ENCODE results near the gene EIF4G3.
A peak's percentile ranks its signal among the peaks of the same experiment; 100 is the strongest.
"Not testable (repeated sequence)": the region's sequence is repeated elsewhere in the genome, so short reads cannot be mapped to it uniquely, and the experiment has no call there.

Gene EIF4G3

GRCh38 chr1:20928146-20928545 is 248.6 kb downstream of the EIF4G3 start:
- DNase-seq (ENCODE audit: low read depth, low spot score), result no peak
- in situ Hi-C loops (cut with HindIII; ENCODE audit: low sequenced_read_pairs), result no loop called here
- H3K4me3 ChIP-seq (ENCODE audit: low read depth, low read length), result no peak overlapping the region
- TF ChIP-seq, protein P1, sequence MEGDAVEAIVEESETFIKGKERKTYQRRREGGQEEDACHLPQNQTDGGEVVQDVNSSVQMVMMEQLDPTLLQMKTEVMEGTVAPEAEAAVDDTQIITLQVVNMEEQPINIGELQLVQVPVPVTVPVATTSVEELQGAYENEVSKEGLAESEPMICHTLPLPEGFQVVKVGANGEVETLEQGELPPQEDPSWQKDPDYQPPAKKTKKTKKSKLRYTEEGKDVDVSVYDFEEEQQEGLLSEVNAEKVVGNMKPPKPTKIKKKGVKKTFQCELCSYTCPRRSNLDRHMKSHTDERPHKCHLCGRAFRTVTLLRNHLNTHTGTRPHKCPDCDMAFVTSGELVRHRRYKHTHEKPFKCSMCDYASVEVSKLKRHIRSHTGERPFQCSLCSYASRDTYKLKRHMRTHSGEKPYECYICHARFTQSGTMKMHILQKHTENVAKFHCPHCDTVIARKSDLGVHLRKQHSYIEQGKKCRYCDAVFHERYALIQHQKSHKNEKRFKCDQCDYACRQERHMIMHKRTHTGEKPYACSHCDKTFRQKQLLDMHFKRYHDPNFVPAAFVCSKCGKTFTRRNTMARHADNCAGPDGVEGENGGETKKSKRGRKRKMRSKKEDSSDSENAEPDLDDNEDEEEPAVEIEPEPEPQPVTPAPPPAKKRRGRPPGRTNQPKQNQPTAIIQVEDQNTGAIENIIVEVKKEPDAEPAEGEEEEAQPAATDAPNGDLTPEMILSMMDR (IDR thresholded peaks at IDR 0.05; ENCODE audit: low read depth, low read length), result no peak

GRCh38 chr1:20921285-20921684 is 255.4 kb downstream of the EIF4G3 start:
- TF ChIP-seq, protein P1 (IDR thresholded peaks at IDR 0.05; ENCODE audit: low read depth, low read length), result no peak
- in situ Hi-C loops (cut with HindIII; ENCODE audit: low sequenced_read_pairs), result no loop called here
- DNase-seq (ENCODE audit: low read depth, low spot score), result no peak

DNA sequence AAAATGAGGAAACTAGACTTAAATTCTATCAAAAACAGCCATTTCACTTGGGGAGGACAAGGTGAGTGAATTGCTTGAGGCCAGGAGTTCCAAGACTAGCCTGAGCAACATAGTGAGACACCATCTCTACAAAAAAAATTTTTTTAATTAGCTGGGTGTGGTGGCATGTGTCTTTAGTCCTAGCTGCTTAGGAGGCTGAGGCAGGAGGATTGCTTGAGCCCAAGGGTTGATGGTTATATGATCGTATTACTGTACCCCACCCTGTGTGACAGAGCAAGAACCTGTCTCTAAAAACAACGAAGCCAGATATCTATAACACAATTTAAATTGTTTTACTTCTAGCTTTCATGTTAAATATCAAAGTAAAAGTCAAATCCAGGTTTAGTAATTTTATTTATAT is 263.5 kb downstream of the EIF4G3 start:
- TF ChIP-seq, protein P1 (IDR thresholded peaks at IDR 0.05; ENCODE audit: low read depth, low read length), result no peak
- in situ Hi-C loops (cut with HindIII; ENCODE audit: low sequenced_read_pairs), result no loop called here
- no peak for DNase-seq (ENCODE audit: low read depth, low spot score)
- no peak overlapping the region for H3K4me3 ChIP-seq (ENCODE audit: low read depth, low read length)

More at GRCh38 chr1:20921285-20921684, 255.4 kb downstream of the EIF4G3 start:
- H3K4me3 ChIP-seq (ENCODE audit: low read depth, low read length), result no peak overlapping the region

DNA sequence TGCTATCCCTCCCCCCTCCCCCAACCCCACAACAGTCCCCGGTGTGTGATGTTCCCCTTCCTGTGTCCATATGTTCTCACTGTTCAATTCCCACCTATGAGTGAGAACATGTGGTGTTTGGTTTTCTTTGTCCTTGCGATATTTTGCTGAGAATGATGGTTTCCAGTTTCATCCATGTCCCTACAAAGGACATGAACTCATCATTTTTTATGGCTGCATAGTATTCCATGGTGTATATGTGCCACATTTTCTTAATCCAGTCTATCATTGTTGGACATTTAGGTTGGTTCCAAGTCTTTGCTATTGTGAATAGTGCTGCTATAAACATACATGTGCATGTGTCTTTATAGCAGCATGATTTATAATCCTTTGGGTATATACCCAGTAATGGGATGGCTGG is 269.2 kb downstream of the EIF4G3 start:
- in situ Hi-C loops (cut with HindIII; ENCODE audit: low sequenced_read_pairs); H3K4me3 ChIP-seq (ENCODE audit: low read depth, low read length); DNase-seq (ENCODE audit: low read depth, low spot score): not testable (repeated sequence)

DNA sequence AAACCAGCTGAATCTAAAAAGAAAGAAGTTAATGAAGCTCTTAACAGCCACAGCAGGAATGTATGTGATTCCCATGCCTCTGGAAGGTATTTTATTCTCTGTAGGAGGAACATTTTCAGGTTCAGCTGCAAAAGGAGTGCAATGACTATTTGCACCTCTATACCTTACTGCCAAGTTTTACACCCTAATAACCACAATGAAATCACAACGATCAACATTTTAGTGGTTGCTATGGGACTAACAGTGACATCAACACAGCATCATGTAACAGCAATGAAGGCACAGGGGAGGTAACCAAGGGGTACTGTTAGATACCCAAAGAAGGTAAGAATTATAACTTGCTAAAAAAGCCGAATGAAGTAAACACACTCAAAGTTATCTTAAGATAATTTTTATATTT is 273.3 kb downstream of the EIF4G3 start:
- TF ChIP-seq, protein P1 (IDR thresholded peaks at IDR 0.05; ENCODE audit: low read depth, low read length), result no peak
- DNase-seq (ENCODE audit: low read depth, low spot score), result peak; percentile 53
- in situ Hi-C loops (cut with HindIII; ENCODE audit: low sequenced_read_pairs), result no loop called here

GRCh38 chr1:20900056-20900455 is 276.6 kb downstream of the EIF4G3 start:
- H3K4me3 ChIP-seq (ENCODE audit: low read depth, low read length), result no peak overlapping the region
- in situ Hi-C loops (cut with HindIII; ENCODE audit: low sequenced_read_pairs), result no loop called here
- TF ChIP-seq, protein P1 (IDR thresholded peaks at IDR 0.05; ENCODE audit: low read depth, low read length), result no peak
- no peak for DNase-seq (ENCODE audit: low read depth, low spot score)

More for the DNA sequence above, 273.3 kb downstream of the EIF4G3 start:
- no peak overlapping the region for H3K4me3 ChIP-seq (ENCODE audit: low read depth, low read length)

GRCh38 chr1:20899154-20899972 is 277.3 kb downstream of the EIF4G3 start:
- TF ChIP-seq, protein P1 (IDR thresholded peaks at IDR 0.05; ENCODE audit: low read depth, low read length), result no peak
- no peak for DNase-seq (ENCODE audit: low read depth, low spot score)
- in situ Hi-C loops (cut with HindIII; ENCODE audit: low sequenced_read_pairs), result no loop called here
- H3K4me3 ChIP-seq (ENCODE audit: low read depth, low read length), result no peak overlapping the region
